Panc1 (cell line): ENCODE data around the gene CDY2A.
"Not testable (repeated sequence)": the region's sequence is repeated elsewhere in the genome, so short reads cannot be mapped to it uniquely, and the experiment has no call there.

Experiments used
- POLR2AphosphoS5 ChIP-seq: IDR thresholded peaks from 2 replicates; pipeline ENCODE4 v1.6.1; 2012; ENCODE audit warnings: mild to moderate bottlenecking, low read depth, low read length, moderate library complexity
- SIN3A ChIP-seq: IDR thresholded peaks from 2 replicates; pipeline ENCODE4 v1.6.1; 2012; ENCODE audit warnings: low read depth, mild to moderate bottlenecking, low read length, moderate library complexity, borderline replicate concordance; ENCODE audit not compliant: insufficient read depth
- TCF7L2 ChIP-seq: IDR thresholded peaks from 2 replicates; pipeline ENCODE4 v1.6.1; 2011; ENCODE audit warnings: mild to moderate bottlenecking, low read depth, low read length, inconsistent platforms
- TF ChIP-seq, protein P1 (sequence below): fragments of 450-650 bp; IDR thresholded peaks from 2 replicates; pipeline ENCODE4 v1.5.1; 2017; ENCODE audit warnings: mild to moderate bottlenecking
- TF ChIP-seq, protein P2 (sequence below), 2 experiments: IDR thresholded peaks; 2 replicates each; pipeline ENCODE4 v1.6.1; 2011 to 2012; ENCODE audit warnings: low read depth in 2 of 2, control low read depth in 1 of 2, low read length in 1 of 2, mild to moderate bottlenecking in 1 of 2, moderate library complexity in 1 of 2; ENCODE audit not compliant: insufficient read depth in 1 of 2

DNA sequence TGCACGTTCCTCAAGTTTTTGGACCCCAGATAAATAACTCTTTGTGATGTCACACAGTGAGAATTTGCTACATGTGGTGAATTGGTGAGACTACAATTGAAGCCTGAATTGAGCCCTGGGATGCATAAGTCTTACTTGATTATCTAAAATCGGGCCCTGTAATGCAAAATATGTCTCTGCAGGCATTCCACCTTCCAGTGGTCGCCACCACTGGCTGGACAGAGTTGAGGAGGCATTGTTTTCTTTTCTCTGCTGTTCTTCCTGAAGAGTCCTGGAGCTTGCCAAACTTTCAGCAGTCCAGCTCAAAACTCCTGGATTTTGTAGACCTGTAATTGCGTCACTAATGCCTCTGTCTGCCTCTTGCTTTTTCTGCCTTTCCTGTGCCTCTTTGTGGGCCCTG is 23.5 kb downstream of the CDY2A start:
- TF ChIP-seq, protein P1, sequence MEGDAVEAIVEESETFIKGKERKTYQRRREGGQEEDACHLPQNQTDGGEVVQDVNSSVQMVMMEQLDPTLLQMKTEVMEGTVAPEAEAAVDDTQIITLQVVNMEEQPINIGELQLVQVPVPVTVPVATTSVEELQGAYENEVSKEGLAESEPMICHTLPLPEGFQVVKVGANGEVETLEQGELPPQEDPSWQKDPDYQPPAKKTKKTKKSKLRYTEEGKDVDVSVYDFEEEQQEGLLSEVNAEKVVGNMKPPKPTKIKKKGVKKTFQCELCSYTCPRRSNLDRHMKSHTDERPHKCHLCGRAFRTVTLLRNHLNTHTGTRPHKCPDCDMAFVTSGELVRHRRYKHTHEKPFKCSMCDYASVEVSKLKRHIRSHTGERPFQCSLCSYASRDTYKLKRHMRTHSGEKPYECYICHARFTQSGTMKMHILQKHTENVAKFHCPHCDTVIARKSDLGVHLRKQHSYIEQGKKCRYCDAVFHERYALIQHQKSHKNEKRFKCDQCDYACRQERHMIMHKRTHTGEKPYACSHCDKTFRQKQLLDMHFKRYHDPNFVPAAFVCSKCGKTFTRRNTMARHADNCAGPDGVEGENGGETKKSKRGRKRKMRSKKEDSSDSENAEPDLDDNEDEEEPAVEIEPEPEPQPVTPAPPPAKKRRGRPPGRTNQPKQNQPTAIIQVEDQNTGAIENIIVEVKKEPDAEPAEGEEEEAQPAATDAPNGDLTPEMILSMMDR, result not testable (repeated sequence)
- TF ChIP-seq POLR2AphosphoS5, TCF7L2, SIN3A: not testable (repeated sequence)
- TF ChIP-seq, protein P2, sequence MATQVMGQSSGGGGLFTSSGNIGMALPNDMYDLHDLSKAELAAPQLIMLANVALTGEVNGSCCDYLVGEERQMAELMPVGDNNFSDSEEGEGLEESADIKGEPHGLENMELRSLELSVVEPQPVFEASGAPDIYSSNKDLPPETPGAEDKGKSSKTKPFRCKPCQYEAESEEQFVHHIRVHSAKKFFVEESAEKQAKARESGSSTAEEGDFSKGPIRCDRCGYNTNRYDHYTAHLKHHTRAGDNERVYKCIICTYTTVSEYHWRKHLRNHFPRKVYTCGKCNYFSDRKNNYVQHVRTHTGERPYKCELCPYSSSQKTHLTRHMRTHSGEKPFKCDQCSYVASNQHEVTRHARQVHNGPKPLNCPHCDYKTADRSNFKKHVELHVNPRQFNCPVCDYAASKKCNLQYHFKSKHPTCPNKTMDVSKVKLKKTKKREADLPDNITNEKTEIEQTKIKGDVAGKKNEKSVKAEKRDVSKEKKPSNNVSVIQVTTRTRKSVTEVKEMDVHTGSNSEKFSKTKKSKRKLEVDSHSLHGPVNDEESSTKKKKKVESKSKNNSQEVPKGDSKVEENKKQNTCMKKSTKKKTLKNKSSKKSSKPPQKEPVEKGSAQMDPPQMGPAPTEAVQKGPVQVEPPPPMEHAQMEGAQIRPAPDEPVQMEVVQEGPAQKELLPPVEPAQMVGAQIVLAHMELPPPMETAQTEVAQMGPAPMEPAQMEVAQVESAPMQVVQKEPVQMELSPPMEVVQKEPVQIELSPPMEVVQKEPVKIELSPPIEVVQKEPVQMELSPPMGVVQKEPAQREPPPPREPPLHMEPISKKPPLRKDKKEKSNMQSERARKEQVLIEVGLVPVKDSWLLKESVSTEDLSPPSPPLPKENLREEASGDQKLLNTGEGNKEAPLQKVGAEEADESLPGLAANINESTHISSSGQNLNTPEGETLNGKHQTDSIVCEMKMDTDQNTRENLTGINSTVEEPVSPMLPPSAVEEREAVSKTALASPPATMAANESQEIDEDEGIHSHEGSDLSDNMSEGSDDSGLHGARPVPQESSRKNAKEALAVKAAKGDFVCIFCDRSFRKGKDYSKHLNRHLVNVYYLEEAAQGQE (IDR thresholded peaks at IDR 0.05; ENCODE audit: insufficient read depth in 1 of 2, low read depth in 2 of 2, low read length in 1 of 2), result not testable (repeated sequence)
